Measurements from ENCODE around the gene ICE2.
"Not testable (repeated sequence)": the region's sequence is repeated elsewhere in the genome, so short reads cannot be mapped to it uniquely, and the experiment has no call there.

ICE2 gene

DNA sequence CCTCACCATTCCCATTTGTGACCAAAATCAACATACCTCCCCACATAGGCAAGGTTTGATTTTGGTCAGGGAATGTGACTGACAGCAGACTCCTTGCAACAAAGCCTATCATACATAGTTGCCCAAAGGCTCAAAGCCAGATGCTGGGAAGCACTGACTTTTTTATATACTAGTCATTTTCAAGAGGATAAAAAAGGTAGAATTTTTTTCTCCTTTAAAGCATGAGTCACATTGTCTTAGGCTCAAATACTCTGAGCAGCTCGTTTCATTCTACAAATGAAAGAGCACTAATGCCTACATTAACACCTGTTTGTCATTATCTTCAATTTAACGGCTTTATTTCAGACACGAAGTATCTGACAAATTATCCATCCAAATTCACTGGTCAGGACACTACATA, 36.2 kb downstream of the ICE2 start:
- DNase-seq, result no peak

DNA sequence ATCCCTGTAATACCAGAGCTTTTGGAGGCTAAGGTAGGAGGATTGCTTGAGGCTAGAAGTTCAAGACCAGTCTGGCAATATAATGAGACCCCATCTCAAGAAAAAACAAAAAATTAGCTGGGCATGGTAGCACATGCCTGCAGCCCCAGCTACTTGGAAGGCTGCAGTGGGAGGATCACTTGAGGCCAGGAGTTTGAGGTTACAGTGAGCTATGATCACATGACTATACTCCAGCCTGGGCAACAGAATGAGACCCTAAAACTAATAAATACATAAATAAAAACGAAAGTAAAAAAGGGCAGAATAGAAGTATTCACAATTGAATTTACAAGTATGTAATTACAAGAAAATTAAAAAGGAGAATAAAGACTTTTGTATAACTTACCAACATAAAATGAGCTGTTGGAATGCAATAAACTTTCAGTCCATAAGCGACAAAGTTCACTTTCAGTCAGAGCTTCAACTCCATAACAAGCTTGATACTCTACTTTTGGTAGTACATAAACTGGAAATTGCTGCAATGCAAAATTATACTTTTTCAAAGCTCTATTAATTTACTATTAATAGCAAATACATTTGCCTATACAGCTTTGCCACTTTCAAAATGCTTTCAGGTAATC, 36.8 kb downstream of the ICE2 start:
- DNase-seq, result no peak

DNA sequence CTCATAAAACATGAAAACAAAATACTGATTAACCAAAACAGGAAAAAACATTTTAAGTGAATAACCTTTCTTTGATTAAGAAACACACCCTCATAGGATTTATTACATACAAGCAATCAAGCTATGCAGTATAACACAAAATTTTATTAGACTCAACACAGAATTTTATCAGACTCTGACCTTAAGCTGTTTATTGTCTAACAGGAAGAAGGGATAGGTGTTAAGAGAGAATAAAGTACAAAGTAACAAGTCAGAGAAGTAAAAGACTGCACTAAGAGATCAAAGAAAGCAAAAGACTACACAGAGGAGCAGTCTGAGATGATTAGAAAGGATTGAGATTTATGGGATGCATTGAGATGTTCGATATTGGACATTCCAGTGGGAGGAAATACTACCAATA, 37.6 kb downstream of the ICE2 start:
- no peak for DNase-seq

DNA sequence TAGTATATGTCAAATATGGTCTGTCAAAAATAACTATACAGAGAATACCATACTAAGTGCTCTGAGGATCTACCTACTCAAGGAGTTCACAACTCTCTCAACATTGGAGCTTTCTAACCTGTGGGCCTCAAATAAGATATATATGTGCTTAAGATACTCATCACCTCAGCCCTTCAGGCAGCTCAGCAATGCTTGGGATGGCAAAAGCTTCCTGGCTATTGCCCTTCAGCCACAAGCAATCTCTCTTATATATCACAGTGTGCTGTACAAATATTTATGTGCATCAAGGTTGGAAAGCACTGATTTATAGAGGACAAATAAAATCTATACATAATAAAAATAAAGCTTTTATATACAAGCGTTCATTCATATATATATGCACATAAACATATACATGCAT, 40.3 kb downstream of the ICE2 start:
- DNase-seq, result no peak

DNA sequence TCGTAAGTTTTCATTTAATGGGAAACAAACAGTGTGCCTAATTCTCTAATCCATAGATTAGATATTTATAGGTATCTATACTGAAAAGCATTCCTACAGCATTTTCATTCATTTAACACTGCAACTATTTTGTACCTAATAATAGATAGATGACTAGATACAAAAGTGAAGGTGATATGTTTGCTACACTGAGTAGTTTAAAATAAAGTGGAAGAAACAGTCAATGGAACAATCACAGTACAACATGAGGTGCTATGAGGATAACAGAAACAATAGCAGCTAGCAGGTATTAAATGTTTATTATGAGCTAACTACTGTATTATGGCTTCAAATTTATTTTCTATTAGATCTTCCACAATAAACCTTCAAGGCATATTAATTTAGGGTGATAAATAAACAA, 50.0 kb downstream of the ICE2 start:
- no peak for DNase-seq

DNA sequence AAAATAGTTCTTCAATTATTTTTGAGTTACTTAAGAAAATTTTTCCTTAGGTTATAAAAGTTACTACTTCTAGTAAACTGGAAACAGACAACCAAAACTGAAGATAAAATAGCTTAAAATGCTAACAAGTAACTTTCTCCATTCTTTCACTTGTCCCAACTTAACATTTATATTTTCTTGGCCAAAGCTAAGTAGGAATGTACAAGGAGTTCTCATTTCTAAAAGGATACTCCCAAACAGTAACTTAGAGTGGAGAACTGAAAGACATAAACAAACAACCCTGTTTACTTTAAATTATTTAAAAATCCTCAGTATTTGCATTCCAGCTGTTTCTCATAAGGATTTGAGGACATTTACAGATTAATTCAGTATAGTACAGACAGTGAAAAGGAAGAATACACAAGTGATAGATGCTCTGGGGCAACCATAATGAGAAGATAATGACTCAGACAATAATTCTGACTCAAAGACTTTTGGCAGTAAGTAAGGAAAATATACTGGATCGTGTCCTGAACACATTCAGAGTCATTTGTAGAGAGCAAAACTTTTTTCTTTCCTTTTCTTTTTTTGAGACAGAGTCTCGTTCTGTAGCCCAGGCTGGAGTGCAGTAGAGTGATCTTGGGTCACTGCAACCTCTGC, 52.0 kb downstream of the ICE2 start:
- DNase-seq, result no peak

DNA sequence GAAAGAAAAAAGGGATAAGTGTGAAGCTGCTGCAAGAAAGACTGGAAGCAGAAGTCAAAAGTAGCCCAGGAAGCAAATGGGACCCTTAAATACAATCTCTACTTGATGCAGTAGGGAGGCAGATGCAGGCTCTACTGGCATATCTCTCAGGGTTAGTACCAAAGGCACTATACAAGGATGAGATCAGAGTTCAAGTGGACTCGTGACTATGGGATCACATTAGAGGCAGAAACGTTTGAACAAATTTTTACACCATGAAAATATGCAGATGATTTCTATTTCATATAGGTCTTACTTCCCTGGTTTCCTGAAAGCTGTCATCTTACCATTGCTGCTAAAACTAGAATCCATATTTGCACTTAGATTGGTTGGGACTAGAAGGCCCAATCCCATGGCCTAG, 53.5 kb downstream of the ICE2 start:
- no peak for DNase-seq

DNA sequence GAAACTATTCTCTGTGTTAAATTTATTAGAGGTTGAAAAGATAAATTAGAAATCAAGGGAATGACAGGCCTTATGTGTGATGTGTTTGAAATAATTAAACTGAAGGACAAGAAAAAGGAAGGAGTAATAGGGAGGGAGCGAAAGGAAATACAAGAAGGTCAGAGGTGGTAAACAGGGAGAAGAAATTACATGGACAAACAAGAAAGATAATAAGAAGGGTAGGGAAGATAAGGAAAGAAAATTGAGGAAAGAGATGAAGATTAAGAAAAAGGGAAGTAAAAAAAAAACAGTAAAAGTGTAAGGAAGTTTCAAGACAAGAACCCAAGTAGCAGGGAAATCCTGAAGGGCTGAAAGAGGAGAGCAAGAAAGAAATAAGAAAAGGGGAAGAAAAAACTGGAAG, 54.9 kb downstream of the ICE2 start:
- DNase-seq, result no peak

DNA sequence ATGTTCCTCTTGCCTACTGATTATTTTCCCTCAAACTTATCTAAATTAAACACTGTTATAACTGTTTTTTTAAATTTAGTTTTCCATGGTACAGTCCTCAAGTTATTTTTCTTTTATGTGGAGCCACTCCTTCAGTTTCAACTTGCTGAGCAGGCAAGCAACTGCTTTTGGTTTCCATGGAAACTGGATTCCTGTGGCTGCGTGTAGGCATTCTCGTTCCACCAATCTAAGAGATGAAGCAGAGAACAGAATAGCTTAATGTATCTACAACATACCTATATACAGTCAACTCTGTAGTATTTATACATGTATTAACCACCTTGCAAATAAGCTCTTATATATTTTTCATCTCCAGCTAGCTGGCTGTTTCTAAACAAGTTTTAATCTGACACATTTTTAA, 55.4 kb downstream of the ICE2 start:
- no peak for DNase-seq

DNA sequence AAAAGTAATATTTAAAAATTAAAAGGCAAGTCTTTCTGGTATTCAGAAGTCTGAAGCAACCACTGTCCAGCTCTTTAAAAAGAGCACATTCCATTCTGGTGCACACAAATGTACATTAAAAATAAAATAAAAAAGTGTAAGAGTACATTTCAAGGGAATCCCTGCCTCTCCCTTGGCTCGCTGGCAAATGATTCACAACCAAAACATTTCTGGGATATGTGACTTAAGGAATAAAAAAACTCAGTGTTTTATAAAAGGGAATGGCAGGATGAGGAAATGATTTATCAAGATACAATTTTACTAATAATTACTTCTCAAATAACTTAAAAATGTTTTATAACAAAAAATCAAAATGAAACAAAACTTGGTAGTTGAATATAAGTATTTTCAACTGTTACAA, 57.4 kb downstream of the ICE2 start:
- DNase-seq, result no peak

DNA sequence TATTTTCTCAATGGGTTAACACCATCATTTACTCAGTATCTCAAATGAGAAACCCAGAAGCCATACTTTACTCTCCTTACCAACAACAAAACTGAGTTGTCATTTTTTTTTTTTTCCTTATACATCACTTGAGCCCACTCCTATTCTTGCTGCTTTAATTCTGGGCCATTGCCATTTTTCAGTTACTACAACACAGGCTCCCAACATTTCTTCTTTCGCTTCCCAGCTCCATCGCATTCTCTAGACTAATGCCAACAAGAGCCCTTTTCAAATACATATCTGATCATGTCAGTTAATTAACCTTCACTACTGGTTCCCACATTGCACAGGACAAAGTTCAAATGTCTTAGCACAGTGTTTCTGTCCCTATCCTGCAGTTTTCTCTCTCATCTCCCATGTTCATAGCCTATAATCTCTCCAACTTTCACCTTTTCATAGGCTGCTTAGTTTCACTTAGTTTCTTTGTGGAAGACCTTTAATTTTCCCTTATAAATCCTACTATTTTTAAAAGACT, 58.7 kb downstream of the ICE2 start:
- no peak for DNase-seq

DNA sequence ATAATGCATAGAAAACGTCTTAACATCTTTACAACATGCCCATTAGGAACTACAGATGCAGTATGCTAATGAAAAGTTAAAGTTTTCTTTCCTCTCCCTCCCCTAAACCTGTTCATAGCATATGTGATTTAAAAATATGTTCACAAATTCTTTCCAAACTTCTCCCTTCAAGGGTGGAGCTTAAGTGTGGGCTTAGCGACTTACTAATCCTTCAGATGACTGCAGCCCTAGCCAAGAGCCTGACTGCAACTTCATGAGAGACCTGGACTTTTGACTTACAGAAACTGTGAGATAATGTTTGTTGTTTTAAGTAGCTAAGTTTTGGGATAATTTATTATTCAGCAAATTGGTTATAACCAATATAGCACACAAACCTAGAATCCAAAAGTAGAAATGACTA, 59.2 kb downstream of the ICE2 start:
- DNase-seq, result no peak

DNA sequence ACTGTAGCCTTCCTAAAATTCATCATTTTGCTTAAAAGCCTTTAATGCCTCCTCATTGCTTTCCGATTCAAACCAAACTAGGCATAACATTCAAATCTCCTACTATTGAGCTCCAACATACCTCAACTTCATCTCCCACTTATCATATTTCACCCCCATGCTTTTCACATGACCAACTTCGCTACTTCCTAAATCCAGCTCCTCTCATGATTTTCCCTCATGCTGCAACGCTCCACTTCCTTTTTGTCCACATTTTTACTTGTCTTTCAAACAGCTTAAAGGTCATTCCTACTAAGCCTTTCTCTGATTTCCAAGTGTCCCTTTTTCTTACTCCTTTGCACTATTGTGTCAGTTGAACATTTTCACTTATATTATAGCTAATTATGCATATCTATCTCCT, 60.8 kb downstream of the ICE2 start:
- DNase-seq, result no peak

DNA sequence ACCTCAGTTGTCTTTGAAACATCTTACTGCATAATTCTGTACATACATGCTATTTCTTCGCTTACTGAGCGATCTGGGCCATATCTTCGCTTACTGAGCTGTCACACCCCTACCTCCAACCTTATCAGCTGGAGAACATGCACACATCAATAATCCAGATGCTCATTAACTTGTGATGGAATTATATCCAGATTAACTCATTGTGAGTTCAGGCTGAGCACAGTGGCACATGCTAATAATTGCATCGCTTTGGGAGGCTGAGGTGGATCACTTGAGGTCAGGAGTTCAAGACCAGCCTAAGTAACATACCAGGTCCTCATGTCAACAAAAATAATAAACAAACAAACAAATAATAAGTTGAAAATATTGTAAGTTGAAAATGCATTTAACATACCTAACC, 61.8 kb downstream of the ICE2 start:
- DNase-seq, result no peak

DNA sequence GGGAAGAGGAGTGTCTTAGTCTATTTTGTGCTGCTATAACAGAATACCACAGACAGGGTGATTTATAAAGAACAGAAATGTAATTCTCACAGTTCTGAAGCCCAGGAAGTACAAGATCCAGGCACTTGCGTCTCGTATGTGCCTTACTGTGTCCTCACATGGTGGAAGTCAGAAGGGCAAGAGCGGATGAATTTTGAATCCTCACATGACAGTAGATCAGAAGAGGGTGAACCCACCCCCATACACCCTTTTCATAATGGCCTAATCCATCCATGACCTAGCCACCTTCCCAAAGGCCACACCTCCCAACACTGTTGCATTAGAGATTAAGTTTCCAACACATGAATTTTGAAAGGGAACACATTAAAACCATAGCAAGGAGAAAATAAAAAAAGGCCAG, 62.5 kb downstream of the ICE2 start:
- DNase-seq, result no peak

DNA sequence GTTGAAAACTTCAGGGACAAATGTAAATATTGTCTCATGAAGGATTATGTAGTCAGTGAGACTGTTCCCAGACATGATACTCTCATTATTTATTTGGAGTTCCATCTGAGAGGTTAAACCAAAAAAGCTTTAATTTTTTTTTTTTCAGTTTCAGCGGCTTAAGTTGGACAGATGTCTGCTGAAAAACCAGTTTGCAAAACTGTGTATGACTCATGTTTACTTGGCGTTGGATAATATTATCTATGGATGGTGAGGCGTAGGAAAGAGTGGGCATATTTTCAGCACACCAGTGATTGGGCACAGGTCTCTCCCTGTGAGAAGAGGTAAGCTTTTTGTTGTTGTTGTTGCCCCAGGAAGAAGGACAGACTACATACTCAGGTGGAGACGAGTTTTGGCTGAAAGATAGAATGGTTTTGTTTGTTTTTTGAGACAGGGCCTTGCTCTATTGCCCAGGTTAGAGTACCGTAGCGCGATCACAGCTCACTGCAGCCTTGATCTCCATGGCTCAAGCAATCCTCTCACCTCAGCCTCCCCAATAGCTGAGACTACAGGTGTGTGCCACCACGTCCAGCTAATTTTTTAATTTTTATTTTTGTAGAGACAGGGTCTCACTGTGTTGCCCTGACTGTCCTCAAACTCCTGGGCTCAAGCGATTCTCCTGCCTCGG, 64.8 kb downstream of the ICE2 start:
- no peak for DNase-seq

DNA sequence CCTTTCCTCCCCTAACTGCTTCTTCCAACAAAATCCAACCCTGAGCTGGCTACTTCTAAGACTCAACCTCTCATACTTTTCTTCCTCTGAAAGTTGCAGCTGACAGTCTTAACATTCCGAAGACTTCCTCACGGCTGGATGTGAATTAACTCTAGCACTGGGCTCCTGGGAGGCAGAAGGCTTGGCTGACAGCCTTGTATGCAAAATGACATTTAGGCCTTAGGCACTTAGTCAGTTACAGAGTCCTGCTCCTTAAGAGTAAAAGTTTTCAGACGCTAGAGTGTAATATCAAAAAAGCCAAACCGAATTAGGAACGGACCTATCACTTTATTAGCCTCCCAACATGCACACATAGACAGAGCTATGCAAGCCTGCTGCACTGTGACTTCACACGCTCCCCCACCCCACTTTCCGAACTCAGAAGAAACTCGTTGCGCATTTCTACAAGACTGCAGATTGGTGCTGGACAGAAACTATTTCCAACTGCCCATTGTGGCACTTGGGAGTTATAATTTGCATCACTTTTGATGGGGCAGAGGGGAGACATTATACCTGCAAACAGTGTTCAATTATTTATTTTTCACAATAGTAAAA, 65.6 kb downstream of the ICE2 start:
- DNase-seq, result no peak

DNA sequence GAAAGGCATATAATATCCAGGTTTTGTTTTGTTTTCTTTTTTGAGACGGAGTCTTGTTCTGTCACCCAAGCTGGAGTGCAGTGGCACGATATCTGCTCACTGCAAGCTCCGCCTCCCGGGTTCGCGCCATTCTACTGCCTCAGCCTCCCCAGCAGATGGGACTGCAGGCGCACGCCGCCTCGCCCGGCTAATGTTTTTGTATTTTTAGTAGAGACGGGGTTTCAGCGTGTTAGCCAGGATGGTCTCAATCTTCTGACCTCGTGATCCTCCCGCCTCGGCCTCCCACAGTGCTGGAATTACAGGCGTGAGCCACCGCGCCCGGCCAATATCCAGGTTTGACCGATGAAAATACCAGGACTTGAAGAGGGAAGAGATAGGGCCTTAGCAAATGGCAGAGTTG, 66.1 kb downstream of the ICE2 start:
- not testable (repeated sequence) for DNase-seq

DNA sequence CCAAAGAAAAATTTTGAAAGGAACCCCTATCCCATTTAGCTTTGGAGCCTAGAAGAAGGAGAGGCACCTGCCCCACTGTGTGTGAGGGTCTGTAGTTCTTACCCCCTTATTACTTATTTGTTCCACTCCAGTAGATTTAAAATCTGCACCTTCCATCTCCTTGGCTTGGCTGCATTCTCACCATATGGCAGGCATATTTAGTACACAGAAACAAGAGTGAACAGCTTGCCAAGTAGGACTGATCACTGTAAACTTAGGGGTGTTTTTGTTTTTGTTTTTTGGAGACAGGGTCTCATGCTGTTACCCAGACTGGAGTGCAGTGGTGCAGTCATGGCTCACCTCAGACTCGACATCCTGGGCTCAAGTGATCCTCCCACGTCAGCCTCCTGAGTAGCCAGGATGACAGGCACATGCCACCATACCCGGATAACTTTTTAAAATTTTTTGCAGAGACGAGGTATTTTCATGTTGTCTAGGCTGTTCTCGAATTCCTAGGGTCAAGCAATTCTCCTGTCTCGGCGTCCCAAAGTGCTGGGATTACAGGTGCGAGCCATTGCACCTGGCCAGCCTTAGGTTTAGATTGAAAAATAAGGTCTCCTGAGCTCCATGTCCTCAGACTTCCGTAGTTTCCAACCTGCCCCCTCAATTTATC, 67.0 kb downstream of the ICE2 start:
- DNase-seq, result no peak

DNA sequence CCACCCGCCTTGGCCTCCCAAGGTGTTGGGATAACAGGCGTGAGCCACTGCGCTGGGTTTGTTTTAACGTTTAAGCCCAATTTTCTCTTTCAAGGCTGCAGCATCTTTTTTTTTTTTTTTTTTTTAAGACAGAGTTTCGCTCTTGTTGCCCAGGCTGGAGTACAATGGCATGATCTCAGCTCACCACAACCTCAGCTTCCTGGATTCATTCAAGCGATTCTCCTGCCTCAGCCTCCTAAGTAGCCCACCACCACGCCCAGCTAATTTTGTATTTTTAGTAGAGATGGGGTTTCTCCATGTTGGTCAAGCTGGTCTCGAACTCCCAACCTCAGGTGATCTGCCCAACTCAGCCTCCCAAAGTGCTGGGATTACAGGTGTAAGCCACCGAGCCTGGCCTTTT, 68.6 kb downstream of the ICE2 start:
- not testable (repeated sequence) for DNase-seq

DNA sequence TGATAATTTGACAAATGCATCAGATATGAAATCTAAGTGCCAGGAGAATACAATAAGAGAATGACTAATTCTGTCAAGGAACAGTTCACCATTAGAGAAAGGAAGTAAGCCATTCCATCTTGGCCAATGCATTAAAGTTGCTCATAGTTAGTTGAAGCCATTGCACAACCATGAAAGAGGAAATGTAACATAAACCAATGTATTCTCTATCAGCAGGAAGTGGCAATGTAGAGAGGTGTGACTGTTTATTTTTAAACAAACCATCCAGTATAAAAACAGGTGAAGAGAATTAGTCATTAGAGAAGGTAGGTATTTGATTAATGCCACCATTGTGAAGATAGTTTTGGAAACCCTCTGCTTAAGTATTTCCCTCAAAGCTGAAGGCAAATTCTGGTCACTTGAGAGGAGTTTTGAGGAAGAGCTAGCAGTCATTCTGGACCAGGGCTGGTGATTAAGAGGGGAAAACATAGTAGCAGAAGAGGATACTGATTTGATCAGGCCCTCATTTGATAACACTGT, 70.4 kb downstream of the ICE2 start:
- no peak for DNase-seq

DNA sequence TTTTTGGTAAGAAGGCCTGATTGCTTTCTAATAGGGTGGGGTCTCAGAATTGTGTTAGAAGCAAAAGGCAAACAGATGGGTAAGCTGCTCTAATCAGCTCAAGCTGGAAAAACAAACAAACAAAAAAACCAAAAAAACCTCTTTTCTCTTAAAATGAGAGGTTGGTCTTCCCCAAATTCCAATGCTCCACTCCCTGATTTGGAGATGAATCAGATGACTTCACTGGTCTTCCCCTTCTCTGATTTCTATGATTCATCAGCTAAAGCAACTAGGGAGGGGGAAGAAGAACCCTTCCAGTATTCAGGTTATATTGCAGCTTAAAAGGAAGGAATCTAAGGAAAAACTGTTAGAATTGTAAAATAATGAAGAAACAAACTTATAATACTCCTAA, 71.5 kb downstream of the ICE2 start:
- no peak for DNase-seq

Measured in NCI-H2029 treated with DMSO at 0.1 percent for 48 hours (cell line).